Measurements from ENCODE around the gene TARS1. TPM values are rescaled to one million over a fixed set of nuclear protein-coding genes. Genes with fewer than 3 reads are reported as not detected.

TARS1 gene
- polyA plus RNA-seq, 1 donor from 2014 or later: 88.7 TPM

DNA sequence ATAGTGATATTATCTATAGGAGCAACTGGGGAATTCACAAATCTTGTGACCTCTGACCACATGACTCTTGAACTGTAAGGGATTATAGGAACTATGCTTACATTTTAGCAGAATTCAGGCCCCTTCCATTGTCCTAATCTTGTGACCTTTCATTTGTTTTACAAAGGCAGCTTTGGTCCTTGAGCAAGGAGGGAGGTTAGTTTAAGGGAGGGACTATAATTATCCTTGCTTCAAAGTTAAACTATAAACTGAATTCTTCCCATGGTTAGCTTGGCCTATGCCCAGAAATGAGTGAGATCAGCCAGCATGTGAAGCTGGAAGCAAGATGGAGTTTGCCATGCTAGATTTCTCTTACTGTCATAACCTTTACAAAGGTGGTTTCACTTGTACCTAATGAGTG, 51.2 kb downstream of the TARS1 start:
- Histone ChIP-seq H3F3A (ENCODE audit: insufficient read depth, low read length, poor library complexity, severe bottlenecking) (no peaks in the 10 kb centered on the region), H3K27me3 (ENCODE audit: insufficient read depth, low read depth, low read length) (no peaks in the 10 kb centered on the region), H3K9ac (ENCODE audit: low read length) (no peak overlapping the region), H3K36me3 (ENCODE audit: insufficient read depth, low read length) (no peaks in the 10 kb centered on the region), H3K4me3 (ENCODE audit: low read length) (no peak overlapping the region), H2AFZ (ENCODE audit: low read depth, low read length) (no peak overlapping the region), H3K27ac (ENCODE audit: low read length) (no peak overlapping the region), H4K20me1 (ENCODE audit: insufficient read depth) (no peaks in the 10 kb centered on the region), H3K4me2 (ENCODE audit: low read length) (no peak overlapping the region), H3K9me2 (ENCODE audit: insufficient read depth, low read length) (no peaks in the 10 kb centered on the region), H3K9me3 (ENCODE audit: low read length) (no peaks in the 10 kb centered on the region), H3K79me2 (replicated peaks; ENCODE audit: insufficient read depth, low read length) (no peaks in the 10 kb centered on the region)
- no peak for TF ChIP-seq EP300 (conservative IDR thresholded peaks at IDR 0.05; ENCODE audit: poor library complexity, severe bottlenecking)
- TF ChIP-seq MXI1 (conservative IDR thresholded peaks at IDR 0.05; ENCODE audit: poor library complexity, severe bottlenecking): no peak
- TF ChIP-seq, protein P1, sequence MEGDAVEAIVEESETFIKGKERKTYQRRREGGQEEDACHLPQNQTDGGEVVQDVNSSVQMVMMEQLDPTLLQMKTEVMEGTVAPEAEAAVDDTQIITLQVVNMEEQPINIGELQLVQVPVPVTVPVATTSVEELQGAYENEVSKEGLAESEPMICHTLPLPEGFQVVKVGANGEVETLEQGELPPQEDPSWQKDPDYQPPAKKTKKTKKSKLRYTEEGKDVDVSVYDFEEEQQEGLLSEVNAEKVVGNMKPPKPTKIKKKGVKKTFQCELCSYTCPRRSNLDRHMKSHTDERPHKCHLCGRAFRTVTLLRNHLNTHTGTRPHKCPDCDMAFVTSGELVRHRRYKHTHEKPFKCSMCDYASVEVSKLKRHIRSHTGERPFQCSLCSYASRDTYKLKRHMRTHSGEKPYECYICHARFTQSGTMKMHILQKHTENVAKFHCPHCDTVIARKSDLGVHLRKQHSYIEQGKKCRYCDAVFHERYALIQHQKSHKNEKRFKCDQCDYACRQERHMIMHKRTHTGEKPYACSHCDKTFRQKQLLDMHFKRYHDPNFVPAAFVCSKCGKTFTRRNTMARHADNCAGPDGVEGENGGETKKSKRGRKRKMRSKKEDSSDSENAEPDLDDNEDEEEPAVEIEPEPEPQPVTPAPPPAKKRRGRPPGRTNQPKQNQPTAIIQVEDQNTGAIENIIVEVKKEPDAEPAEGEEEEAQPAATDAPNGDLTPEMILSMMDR (IDR thresholded peaks at IDR 0.05; ENCODE audit: poor library complexity, severe bottlenecking): no peak
- no peak for TF ChIP-seq RAD21 (conservative IDR thresholded peaks at IDR 0.05)
- no peak for TF ChIP-seq SMC3 (conservative IDR thresholded peaks at IDR 0.05; ENCODE audit: poor library complexity)
- no peak for TF ChIP-seq REST (IDR thresholded peaks at IDR 0.05; ENCODE audit: borderline replicate concordance)
- TF ChIP-seq POLR2AphosphoS5 (IDR thresholded peaks at IDR 0.05): no peak
- TF ChIP-seq TAF1 (IDR thresholded peaks at IDR 0.05; ENCODE audit: low read depth): no peak
- TF ChIP-seq EZH2 (IDR thresholded peaks at IDR 0.05; ENCODE audit: borderline replicate concordance, insufficient read depth, low read length, poor library complexity, severe bottlenecking): no peak

- no peak overlapping the region for H2AFZ ChIP-seq (ENCODE audit: low read depth, low read length)
- no peak overlapping the region for H3K27ac ChIP-seq (ENCODE audit: low read length)
- no peak for TF ChIP-seq TAF1 (IDR thresholded peaks at IDR 0.05; ENCODE audit: low read depth)
- no peak for TF ChIP-seq SMC3 (conservative IDR thresholded peaks at IDR 0.05; ENCODE audit: poor library complexity)
- no peak for TF ChIP-seq EP300 (conservative IDR thresholded peaks at IDR 0.05; ENCODE audit: poor library complexity, severe bottlenecking)
- no peak for TF ChIP-seq POLR2AphosphoS5 (IDR thresholded peaks at IDR 0.05)
- TF ChIP-seq MXI1 (conservative IDR thresholded peaks at IDR 0.05; ENCODE audit: poor library complexity, severe bottlenecking): no peak
- TF ChIP-seq REST (IDR thresholded peaks at IDR 0.05; ENCODE audit: borderline replicate concordance): no peak
- no peak for TF ChIP-seq RAD21 (conservative IDR thresholded peaks at IDR 0.05)
- TF ChIP-seq, protein P1 (IDR thresholded peaks at IDR 0.05; ENCODE audit: poor library complexity, severe bottlenecking): no peak
- no peak for TF ChIP-seq EZH2 (IDR thresholded peaks at IDR 0.05; ENCODE audit: borderline replicate concordance, insufficient read depth, low read length, poor library complexity, severe bottlenecking)
- H3K9ac ChIP-seq (ENCODE audit: low read length): no peak overlapping the region
- H3K79me2 ChIP-seq (replicated peaks; ENCODE audit: insufficient read depth, low read length): no peaks in the 10 kb centered on the region
- no peaks in the 10 kb centered on the region for H3F3A ChIP-seq (ENCODE audit: insufficient read depth, low read length, poor library complexity, severe bottlenecking)
- no peaks in the 10 kb centered on the region for H3K9me2 ChIP-seq (ENCODE audit: insufficient read depth, low read length)
- H4K20me1 ChIP-seq (ENCODE audit: insufficient read depth): no peaks in the 10 kb centered on the region
- no peaks in the 10 kb centered on the region for H3K9me3 ChIP-seq (ENCODE audit: low read length)
- no peak overlapping the region for H3K4me3 ChIP-seq (ENCODE audit: low read length)
- H3K4me2 ChIP-seq (ENCODE audit: low read length): no peak overlapping the region
- no peaks in the 10 kb centered on the region for H3K27me3 ChIP-seq (ENCODE audit: insufficient read depth, low read depth, low read length)
- H3K36me3 ChIP-seq (ENCODE audit: insufficient read depth, low read length): no peaks in the 10 kb centered on the region
Observed at GRCh38 chr5:33494466-33494865, 53.7 kb downstream of the TARS1 start.

Data from neural cell (in vitro differentiated cells).